K562 (cell line): ENCODE results near the gene NQO2. TPM values are rescaled to one million over a fixed set of nuclear protein-coding genes. Genes with fewer than 3 reads are reported as not detected.

Experiments used
- AFF4 ChIP-seq: sonication (generic); formaldehyde crosslinking; IDR thresholded peaks from 2 replicates; pipeline ENCODE4 v1.8.0; 2023; ENCODE audit warnings: mild to moderate bottlenecking, missing genetic modification reagents
- ARHGAP35 ChIP-seq: fragments of 450-650 bp; IDR thresholded peaks from 2 replicates; pipeline ENCODE4 v1.6.1; 2018; ENCODE audit not compliant: partially characterized antibody
- ARNT ChIP-seq, 2 experiments: fragments of 450-650 bp; IDR thresholded peaks; 2 replicates each; pipeline ENCODE4 v1.6.1; 2016; ENCODE audit warnings: mild to moderate bottlenecking in 1 of 2
- CBX2 ChIP-seq: fragments of 200-600 bp; sonication (generic); IDR thresholded peaks from one replicate; pipeline ENCODE4 v1.6.1; 2012; ENCODE audit warnings: mild to moderate bottlenecking, low read length, inconsistent platforms; ENCODE audit not compliant: insufficient read depth, poor library complexity, severe bottlenecking
- CREB1 ChIP-seq, 2 experiments: sonication (generic) in 1 of 2; formaldehyde crosslinking in 1 of 2; IDR thresholded peaks; 2 replicates each; pipeline versions ENCODE4 v1.6.1 to v1.8.0; 2012 to 2022; ENCODE audit warnings: inconsistent platforms in 1 of 2, mild to moderate bottlenecking in 1 of 2, missing genetic modification reagents in 1 of 2, moderate library complexity in 1 of 2
- DDX20 ChIP-seq: fragments of 450-650 bp; IDR thresholded peaks from 2 replicates; pipeline ENCODE4 v1.6.1; 2016; ENCODE audit warnings: missing genetic modification characterization, low read depth, mild to moderate bottlenecking, missing compliant biosample characterization, moderate library complexity
- E2F3 ChIP-seq: fragments of 250-450 bp; sonication (Bioruptor Pico); IDR thresholded peaks from 2 replicates; pipeline ENCODE4 v1.4.0; 2020; ENCODE audit warnings: mild to moderate bottlenecking
- GATAD2B ChIP-seq: fragments of 450-650 bp; IDR thresholded peaks from 2 replicates; pipeline ENCODE4 v1.6.1; 2017; ENCODE audit warnings: mild to moderate bottlenecking, borderline replicate concordance
- JUND ChIP-seq, 2 experiments: IDR thresholded peaks; 2 replicates in 1 of 2; 3 replicates in 1 of 2; pipeline ENCODE4 v1.6.1; 2011; ENCODE audit warnings: borderline replicate concordance in 2 of 2, low read depth in 2 of 2, low read length in 2 of 2, improper control_type of control experiment in 1 of 2, missing biosample characterization in 1 of 2, missing genetic modification characterization in 1 of 2, missing genetic modification reagents in 1 of 2
- KAT8 ChIP-seq: fragments of 450-650 bp; IDR thresholded peaks from 2 replicates; pipeline ENCODE4 v1.6.1; 2016; ENCODE audit warnings: low read depth, mild to moderate bottlenecking
- MCM2 ChIP-seq: fragments of 450-650 bp; IDR thresholded peaks from 2 replicates; pipeline ENCODE4 v1.6.1; 2017; ENCODE audit warnings: low read depth, mild to moderate bottlenecking
- MXD1 ChIP-seq: fragments of 250-450 bp; sonication (Bioruptor Pico); IDR thresholded peaks from 2 replicates; pipeline ENCODE4 v1.8.0; 2021; ENCODE audit warnings: borderline replicate concordance, mild to moderate bottlenecking, moderate library complexity; ENCODE audit not compliant: poor library complexity, severe bottlenecking
- PTTG1 ChIP-seq: fragments of 450-650 bp; IDR thresholded peaks from 2 replicates; pipeline ENCODE4 v1.6.1; 2016; ENCODE audit warnings: low read depth, mild to moderate bottlenecking, missing genetic modification characterization, missing compliant biosample characterization
- SETDB1 ChIP-seq: IDR thresholded peaks from one replicate; pipeline ENCODE4 v1.6.1; 2012; ENCODE audit warnings: low read length, control low read depth, inconsistent platforms
- SNAPC5 ChIP-seq: fragments of 250-450 bp; sonication (Bioruptor Pico); IDR thresholded peaks from 2 replicates; pipeline ENCODE4 v1.8.0; 2021; ENCODE audit warnings: moderate library complexity, mild to moderate bottlenecking, inconsistent platforms
- U2AF2 ChIP-seq: fragments of 200-400 bp; formaldehyde crosslinking; optimal IDR thresholded peaks from 2 replicates; pipeline ENCODE3; 2017; ENCODE audit warnings: low read depth, mild to moderate bottlenecking, low read length
- YY1 ChIP-seq, 3 experiments: IDR thresholded peaks; 2 replicates each; pipeline ENCODE4 v1.6.1; 2011; ENCODE audit warnings: low read length in 2 of 3, mild to moderate bottlenecking in 2 of 3, moderate library complexity in 2 of 3, borderline replicate concordance in 1 of 3, control low read depth in 1 of 3, low read depth in 1 of 3; ENCODE audit not compliant: insufficient read depth in 3 of 3, insufficient replicate concordance in 2 of 3, control insufficient read depth in 1 of 3, insufficient read length in 1 of 3; ENCODE audit errors: extremely low read depth in 1 of 3
- ZNF76 ChIP-seq: fragments of 250-450 bp; sonication (Bioruptor Pico); IDR thresholded peaks from 2 replicates; pipeline ENCODE4 v1.4.0; 2020; ENCODE audit warnings: mild to moderate bottlenecking, moderate library complexity, borderline replicate concordance
- polyA plus RNA-seq, 8 experiments: library from polyadenylated mRNA; depleted of rRNA in 4 of 8; stranded (reverse) in 5 of 8; unstranded in 3 of 8; fragments of >200 nt; fragmentation: Nextera tagmentation in 2 of 8; fragmentation: Illumina TruSeq in 1 of 8; extraction: Ambion mirVana in 2 of 8; extraction: Trizol in 1 of 8; gene quantifications; 2 replicates each; pipeline versions ENCODE4 v1.2.1 to v1.2.3, GENCODE V29; 2011 to 2014; ENCODE audit warnings: inconsistent platforms in 1 of 8, missing spikeins in 1 of 8
- total RNA-seq, 7 experiments: library from RNA; depleted of rRNA in 6 of 7; stranded (reverse); fragments of >200 nt in 6 of 7; fragmentation: Illumina TruSeq in 2 of 7; extraction: Trizol in 2 of 7; gene quantifications; 2 replicates each; pipeline versions ENCODE4 v1.2.1 to v1.2.3, GENCODE V29; 2011 to 2021; ENCODE audit warnings: low replicate concordance in 1 of 7
- TF ChIP-seq, protein P1 (sequence below): fragments of 450-650 bp; formaldehyde crosslinking; IDR thresholded peaks from 2 replicates; pipeline ENCODE4 v1.4.0; 2022; ENCODE audit warnings: missing genetic modification characterization

Gene NQO2
- total and polyA plus RNA-seq, 9 of the 15 experiments (the other 6 are each of a cell fraction or from before 2014, with no cell fraction given), result 54.6 to 214 (median 116) TPM

- TF ChIP-seq JUND (IDR thresholded peaks at IDR 0.05; ENCODE audit: borderline replicate concordance, low read depth, low read length), result peak; percentile 13; the same call in 1 of the 2 replicates
- peak; percentile 29; the same call in 1 of the 3 replicates for TF ChIP-seq JUND (tag; IDR thresholded peaks at IDR 0.05; ENCODE audit: borderline replicate concordance, low read depth, low read length)
- TF ChIP-seq SNAPC5 (CRISPR knock-in tag), result no peak
- no peak for TF ChIP-seq E2F3 (CRISPR knock-in tag)
- TF ChIP-seq, protein P1, sequence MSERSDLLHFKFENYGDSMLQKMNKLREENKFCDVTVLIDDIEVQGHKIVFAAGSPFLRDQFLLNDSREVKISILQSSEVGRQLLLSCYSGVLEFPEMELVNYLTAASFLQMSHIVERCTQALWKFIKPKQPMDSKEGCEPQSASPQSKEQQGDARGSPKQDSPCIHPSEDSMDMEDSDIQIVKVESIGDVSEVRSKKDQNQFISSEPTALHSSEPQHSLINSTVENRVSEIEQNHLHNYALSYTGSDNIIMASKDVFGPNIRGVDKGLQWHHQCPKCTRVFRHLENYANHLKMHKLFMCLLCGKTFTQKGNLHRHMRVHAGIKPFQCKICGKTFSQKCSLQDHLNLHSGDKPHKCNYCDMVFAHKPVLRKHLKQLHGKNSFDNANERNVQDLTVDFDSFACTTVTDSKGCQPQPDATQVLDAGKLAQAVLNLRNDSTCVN (CRISPR knock-in tag), result no peak
- TF ChIP-seq MXD1 (CRISPR knock-in tag), result no peak
- no peak for TF ChIP-seq YY1 (IDR thresholded peaks at IDR 0.05; ENCODE audit: borderline replicate concordance in 1 of 3, control insufficient read depth in 1 of 3, extremely low read depth in 1 of 3, insufficient read depth in 3 of 3, insufficient read length in 1 of 3, insufficient replicate concordance in 2 of 3, low read depth in 1 of 3, low read length in 2 of 3)
- no peak for TF ChIP-seq CBX2
- no peak for TF ChIP-seq AFF4 (CRISPR knock-in tag)
- no peak for TF ChIP-seq ZNF76
- no peak for TF ChIP-seq DDX20 (tag)
- no peak for TF ChIP-seq CREB1 (IDR thresholded peaks at IDR 0.05)
- TF ChIP-seq CREB1 (CRISPR knock-in tag; IDR thresholded peaks at IDR 0.05), result no peak
- no peak for TF ChIP-seq SETDB1
- TF ChIP-seq ARNT (IDR thresholded peaks at IDR 0.05), result no peak
- TF ChIP-seq KAT8, result no peak
- no peak for TF ChIP-seq GATAD2B
- no peak for TF ChIP-seq PTTG1
- TF ChIP-seq MCM2, result no peak
- TF ChIP-seq U2AF2, result no peak
- no peak for TF ChIP-seq ARHGAP35
These were observed 14.8 kb upstream of the NQO2 start (continued) for GRCh38 chr6:2984738-2985406.
